Measurements from ENCODE around the gene SH3YL1. TPM values are rescaled to one million over a fixed set of nuclear protein-coding genes. Genes with fewer than 3 reads are reported as not detected.

SH3YL1 gene
- total and polyA plus RNA-seq, 2 experiments from 2014 or later, result 15.8 to 35.1 TPM

- no peak for DNase-seq (ENCODE audit: low read depth in 1 of 2, low spot score in 1 of 2)
- Histone ChIP-seq H3K9me3 (ENCODE audit: low read depth) (no peaks in the 10 kb centered on the region), H3K36me3 (no peaks in the 10 kb centered on the region), H3K27me3 (no peaks in the 10 kb centered on the region), H3K27ac (no peak overlapping the region), H3K4me3 (no peak overlapping the region), H3K4me1 (ENCODE audit: low read depth) (no peaks in the 10 kb centered on the region)
- TF ChIP-seq CTCF (IDR thresholded peaks at IDR 0.05; ENCODE audit: low read depth, low read length), result no peak
These were observed 26.8 kb downstream of the SH3YL1 start for GRCh38 chr2:236993-237539.

- TF ChIP-seq CTCF (IDR thresholded peaks at IDR 0.05; ENCODE audit: low read depth, low read length), result no peak
- H3K27ac ChIP-seq, result no peak overlapping the region
- H3K9me3 ChIP-seq (ENCODE audit: low read depth), result no peaks in the 10 kb centered on the region
- H3K4me3 ChIP-seq, result no peak overlapping the region
- peaks cover 4% of the 10 kb centered on the region for H3K36me3 ChIP-seq
- DNase-seq (ENCODE audit: low read depth in 1 of 2, low spot score in 1 of 2), result no peak
- no peaks in the 10 kb centered on the region for H3K27me3 ChIP-seq
- no peaks in the 10 kb centered on the region for H3K4me1 ChIP-seq (ENCODE audit: low read depth)
These were observed 29.4 kb downstream of the SH3YL1 start for GRCh38 chr2:234421-234820.

DNA sequence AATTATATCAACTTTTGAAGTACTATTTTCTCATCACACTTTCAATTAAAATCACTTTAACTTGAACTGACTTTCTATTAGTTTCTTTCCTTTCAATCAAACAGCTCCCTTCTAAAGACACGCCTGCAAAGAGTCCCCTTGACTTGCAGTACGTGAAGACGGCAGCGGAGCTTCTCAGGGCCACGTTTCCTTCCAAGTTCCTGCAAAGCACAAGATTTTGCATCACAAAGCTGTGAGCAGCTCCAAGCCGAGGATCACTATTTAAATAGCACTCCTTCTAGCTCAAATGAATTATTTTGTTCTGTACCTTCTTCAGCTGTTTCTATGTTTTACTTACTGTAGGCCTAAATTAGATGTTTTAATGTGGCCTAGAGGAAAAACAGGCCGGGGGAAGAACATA lies 30.8 kb downstream of the SH3YL1 start:
- TF ChIP-seq CTCF (IDR thresholded peaks at IDR 0.05; ENCODE audit: low read depth, low read length), result no peak
- peaks cover 4% of the 10 kb centered on the region for H3K36me3 ChIP-seq
- DNase-seq (ENCODE audit: low read depth in 1 of 2, low spot score in 1 of 2), result no peak
- H3K27ac ChIP-seq, result no peak overlapping the region
- H3K4me1 ChIP-seq (ENCODE audit: low read depth), result no peaks in the 10 kb centered on the region
- H3K9me3 ChIP-seq (ENCODE audit: low read depth), result no peaks in the 10 kb centered on the region
- H3K27me3 ChIP-seq, result no peaks in the 10 kb centered on the region
- H3K4me3 ChIP-seq, result no peak overlapping the region

GRCh38 chr2:231521-232185 lies 32.2 kb downstream of the SH3YL1 start:
- no peaks in the 10 kb centered on the region for H3K27me3 ChIP-seq
- DNase-seq (ENCODE audit: low read depth in 1 of 2, low spot score in 1 of 2), result no peak

GRCh38 chr2:228518-229278 lies 35.1 kb downstream of the SH3YL1 start:
- H3K4me3 ChIP-seq, result no peak overlapping the region
- no peak for TF ChIP-seq CTCF (IDR thresholded peaks at IDR 0.05; ENCODE audit: low read depth, low read length)
- H3K27ac ChIP-seq, result no peak overlapping the region
- H3K27me3 ChIP-seq, result no peaks in the 10 kb centered on the region
- H3K36me3 ChIP-seq, result peaks cover 4% of the 10 kb centered on the region
- no peaks in the 10 kb centered on the region for H3K9me3 ChIP-seq (ENCODE audit: low read depth)
- DNase-seq (ENCODE audit: low read depth in 1 of 2, low spot score in 1 of 2), result no peak
- no peaks in the 10 kb centered on the region for H3K4me1 ChIP-seq (ENCODE audit: low read depth)

More at GRCh38 chr2:231521-232185, 32.2 kb downstream of the SH3YL1 start:
- Histone ChIP-seq H3K4me1 (ENCODE audit: low read depth) (no peaks in the 10 kb centered on the region), H3K27ac (no peak overlapping the region), H3K4me3 (no peak overlapping the region), H3K9me3 (ENCODE audit: low read depth) (no peaks in the 10 kb centered on the region), H3K36me3 (peaks cover 4% of the 10 kb centered on the region)
- TF ChIP-seq CTCF (IDR thresholded peaks at IDR 0.05; ENCODE audit: low read depth, low read length), result no peak

All from cardiac muscle cell (in vitro differentiated cells and primary cell).